GM12874 (cell line): Measurements from ENCODE around the gene AKAP6.

ENCODE experiments used
- TF ChIP-seq, protein P1 (sequence below): IDR thresholded peaks from 2 replicates; pipeline ENCODE4 v1.5.1; 2011; ENCODE audit warnings: low read depth, mild to moderate bottlenecking, control low read depth, low read length, moderate library complexity; ENCODE audit not compliant: insufficient read depth

The AKAP6 gene

DNA sequence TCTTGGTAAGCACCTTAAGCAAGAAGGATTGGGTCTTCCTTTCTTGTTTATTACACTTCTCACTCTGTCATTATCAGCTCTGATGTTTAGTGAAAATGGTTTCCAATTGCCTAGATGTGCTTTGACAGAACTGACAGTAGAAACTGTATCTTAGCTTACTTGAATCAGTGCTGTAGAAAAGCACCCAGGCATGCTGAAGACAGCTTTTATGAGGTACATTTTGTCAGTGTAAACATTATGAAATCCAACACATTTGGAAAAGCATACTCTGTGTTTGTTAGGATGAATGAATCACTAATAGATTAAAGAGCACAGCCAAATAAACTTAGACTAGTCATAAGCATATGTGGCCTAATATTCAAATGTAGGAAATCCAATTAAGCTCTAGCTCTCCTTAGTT lies 319.3 kb downstream of the AKAP6 start:
- TF ChIP-seq, protein P1, sequence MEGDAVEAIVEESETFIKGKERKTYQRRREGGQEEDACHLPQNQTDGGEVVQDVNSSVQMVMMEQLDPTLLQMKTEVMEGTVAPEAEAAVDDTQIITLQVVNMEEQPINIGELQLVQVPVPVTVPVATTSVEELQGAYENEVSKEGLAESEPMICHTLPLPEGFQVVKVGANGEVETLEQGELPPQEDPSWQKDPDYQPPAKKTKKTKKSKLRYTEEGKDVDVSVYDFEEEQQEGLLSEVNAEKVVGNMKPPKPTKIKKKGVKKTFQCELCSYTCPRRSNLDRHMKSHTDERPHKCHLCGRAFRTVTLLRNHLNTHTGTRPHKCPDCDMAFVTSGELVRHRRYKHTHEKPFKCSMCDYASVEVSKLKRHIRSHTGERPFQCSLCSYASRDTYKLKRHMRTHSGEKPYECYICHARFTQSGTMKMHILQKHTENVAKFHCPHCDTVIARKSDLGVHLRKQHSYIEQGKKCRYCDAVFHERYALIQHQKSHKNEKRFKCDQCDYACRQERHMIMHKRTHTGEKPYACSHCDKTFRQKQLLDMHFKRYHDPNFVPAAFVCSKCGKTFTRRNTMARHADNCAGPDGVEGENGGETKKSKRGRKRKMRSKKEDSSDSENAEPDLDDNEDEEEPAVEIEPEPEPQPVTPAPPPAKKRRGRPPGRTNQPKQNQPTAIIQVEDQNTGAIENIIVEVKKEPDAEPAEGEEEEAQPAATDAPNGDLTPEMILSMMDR, result no peak

GRCh38 chr14:32650030-32650429 lies 320.9 kb downstream of the AKAP6 start:
- TF ChIP-seq, protein P1, result no peak

DNA sequence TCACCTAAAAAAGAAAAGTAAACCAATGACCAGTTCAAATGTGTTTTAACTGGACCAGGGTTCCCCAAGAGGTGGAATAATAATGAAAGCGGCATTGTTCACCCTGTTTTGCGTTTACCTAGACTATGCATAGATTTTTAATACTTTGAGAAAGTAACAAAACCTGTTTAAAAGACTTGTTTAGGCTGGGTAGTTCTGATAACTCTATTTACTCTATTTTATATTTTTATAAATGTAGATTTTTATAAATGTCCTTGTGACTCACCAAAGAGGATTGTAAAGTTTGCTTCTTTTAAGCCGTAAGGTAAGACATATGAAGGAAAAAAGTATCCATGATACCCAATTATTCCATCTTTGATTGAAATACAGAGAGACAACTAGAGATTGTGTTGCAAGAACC lies 321.6 kb downstream of the AKAP6 start:
- TF ChIP-seq, protein P1, result no peak

GRCh38 chr14:32654106-32654505 lies 325.0 kb downstream of the AKAP6 start:
- TF ChIP-seq, protein P1, result no peak

DNA sequence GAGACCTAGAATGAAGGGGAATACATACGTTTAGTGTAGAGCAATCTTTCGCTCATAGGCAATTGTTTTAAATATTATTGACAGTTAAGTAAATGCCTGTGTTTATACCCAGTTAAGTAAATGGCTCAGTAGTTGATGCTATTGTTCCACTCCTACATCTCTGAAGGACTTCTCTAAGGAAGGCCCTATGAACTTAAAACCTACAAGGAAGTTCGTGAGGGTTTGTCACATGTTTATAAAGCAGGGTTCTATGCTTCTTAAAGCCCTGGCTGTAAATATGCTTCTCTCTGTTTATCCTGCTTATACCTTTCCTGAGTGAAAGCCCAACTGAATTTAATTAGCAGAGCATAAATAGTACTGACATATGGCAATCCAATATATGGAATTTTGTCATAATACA lies 327.5 kb downstream of the AKAP6 start:
- TF ChIP-seq, protein P1, result no peak

DNA sequence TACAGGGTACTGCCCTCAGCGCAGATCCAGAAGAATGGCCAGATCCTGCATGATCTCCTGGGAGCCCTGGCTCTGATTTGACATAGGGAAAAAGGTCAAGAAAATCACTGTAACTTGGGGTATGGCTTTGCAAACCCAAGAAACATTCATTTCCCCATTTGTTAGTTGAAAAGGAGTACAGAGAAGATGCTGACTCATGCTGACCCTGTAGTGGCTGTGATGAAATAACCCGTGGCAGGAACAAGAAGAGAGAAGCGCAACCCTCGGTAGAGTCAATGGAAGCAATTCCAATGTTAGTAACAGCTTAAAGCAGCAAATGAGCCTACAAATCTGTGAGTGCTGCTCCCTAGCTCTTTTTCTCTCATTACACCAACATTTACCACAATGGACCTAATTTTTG lies 328.0 kb downstream of the AKAP6 start:
- TF ChIP-seq, protein P1, result no peak

DNA sequence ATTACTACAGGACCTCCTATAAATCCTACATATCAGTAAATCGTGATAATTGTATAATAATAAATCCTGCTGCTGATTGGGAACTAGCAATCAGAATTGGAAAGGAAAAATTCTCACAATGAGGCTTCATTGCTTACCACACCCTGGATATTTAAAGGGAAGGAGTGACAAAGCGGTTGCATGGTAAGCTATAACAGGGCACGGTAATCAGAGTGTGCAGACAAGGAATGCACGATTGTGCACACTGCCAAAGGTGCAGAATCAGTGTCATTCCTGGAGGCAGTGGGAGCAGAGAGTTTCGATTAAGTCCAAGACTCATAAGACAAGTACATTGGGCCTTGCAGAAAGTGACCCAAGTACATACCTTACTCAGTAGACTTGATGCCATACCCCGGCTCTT lies 332.1 kb downstream of the AKAP6 start:
- TF ChIP-seq, protein P1, result no peak

DNA sequence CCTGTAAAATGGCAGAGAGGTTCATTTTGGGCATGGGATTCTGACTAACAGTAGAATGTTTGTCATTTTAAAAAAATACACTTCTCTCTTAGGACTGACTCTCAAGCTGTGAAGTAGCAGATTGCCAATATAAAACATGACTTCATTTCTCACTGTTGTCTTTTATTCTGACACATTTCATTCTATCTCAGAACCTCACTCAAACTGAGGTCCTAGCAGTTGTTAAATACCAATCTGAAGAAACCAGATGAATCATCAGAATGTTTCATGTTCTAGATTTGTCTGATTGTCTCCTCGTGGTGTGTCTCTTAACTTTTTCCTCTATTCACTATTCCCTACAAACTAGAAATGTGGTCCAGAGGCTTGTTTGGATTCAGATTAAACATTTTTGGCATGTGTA lies 333.1 kb downstream of the AKAP6 start:
- TF ChIP-seq, protein P1, result no peak
